ENCODE results near the gene ARHGEF28. TPM values are rescaled to one million over a fixed set of nuclear protein-coding genes. Genes with fewer than 3 reads are reported as not detected.

The ARHGEF28 gene
- total and polyA plus RNA-seq, 2 of the 13 experiments (the other 11 are each of a cell fraction or from before 2014, with no cell fraction given): 17.4 to 34.1 TPM

DNA sequence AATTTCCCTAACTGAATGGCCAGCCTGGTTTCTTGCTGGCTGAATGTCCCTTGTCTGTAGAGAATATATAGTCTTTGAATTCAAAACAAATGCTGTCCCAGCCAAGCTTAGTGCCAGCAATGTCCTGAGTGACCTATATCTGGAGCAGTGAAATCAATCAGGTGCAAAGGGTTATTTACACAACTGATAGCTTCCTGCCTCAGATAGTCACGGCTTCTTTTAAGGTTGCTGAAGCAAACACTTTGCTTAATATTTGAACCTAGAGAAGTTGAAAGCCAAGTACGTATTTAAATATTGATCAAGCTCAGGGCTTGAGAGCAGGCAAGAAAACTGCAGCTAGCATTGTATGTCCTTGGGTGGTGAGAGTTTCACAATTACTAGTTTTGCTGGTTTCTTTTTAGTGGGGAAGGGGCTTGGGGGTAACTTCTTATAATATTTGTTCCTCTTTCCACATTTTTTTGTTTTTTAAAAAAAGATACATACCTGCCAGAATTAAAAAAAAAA, 2.0 kb upstream of the ARHGEF28 start (continued):
- TF ChIP-seq ZSCAN12 (CRISPR knock-in tag; IDR thresholded peaks at IDR 0.05): 0 out of 2 replicates have a peak, but pooled peaks have one; percentile 78
- TF ChIP-seq PHB2 (IDR thresholded peaks at IDR 0.05; ENCODE audit: partially characterized antibody): no peak
- no peak for TF ChIP-seq NBN (conservative IDR thresholded peaks at IDR 0.05)
- no peak for TF ChIP-seq ZNF101 (CRISPR knock-in tag; IDR thresholded peaks at IDR 0.05; ENCODE audit: borderline replicate concordance, low read depth)
- TF ChIP-seq, protein P1, sequence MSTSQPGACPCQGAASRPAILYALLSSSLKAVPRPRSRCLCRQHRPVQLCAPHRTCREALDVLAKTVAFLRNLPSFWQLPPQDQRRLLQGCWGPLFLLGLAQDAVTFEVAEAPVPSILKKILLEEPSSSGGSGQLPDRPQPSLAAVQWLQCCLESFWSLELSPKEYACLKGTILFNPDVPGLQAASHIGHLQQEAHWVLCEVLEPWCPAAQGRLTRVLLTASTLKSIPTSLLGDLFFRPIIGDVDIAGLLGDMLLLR (CRISPR knock-in tag; IDR thresholded peaks at IDR 0.05): no peak
- TF ChIP-seq ZNF747 (CRISPR knock-in tag; IDR thresholded peaks at IDR 0.05; ENCODE audit: borderline replicate concordance): peak; percentile 41; the same call in 1 of the 2 replicates
- no peak for TF ChIP-seq SYNCRIP (IDR thresholded peaks at IDR 0.05; ENCODE audit: insufficient read depth, low read depth, low read length)
- TF ChIP-seq SUZ12 (IDR thresholded peaks at IDR 0.05; ENCODE audit: low read depth, low read length): no peak
- TF ChIP-seq, protein P2, sequence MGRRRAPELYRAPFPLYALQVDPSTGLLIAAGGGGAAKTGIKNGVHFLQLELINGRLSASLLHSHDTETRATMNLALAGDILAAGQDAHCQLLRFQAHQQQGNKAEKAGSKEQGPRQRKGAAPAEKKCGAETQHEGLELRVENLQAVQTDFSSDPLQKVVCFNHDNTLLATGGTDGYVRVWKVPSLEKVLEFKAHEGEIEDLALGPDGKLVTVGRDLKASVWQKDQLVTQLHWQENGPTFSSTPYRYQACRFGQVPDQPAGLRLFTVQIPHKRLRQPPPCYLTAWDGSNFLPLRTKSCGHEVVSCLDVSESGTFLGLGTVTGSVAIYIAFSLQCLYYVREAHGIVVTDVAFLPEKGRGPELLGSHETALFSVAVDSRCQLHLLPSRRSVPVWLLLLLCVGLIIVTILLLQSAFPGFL (CRISPR knock-in tag; IDR thresholded peaks at IDR 0.05): no peak
- TF ChIP-seq ZNF160 (CRISPR knock-in tag; IDR thresholded peaks at IDR 0.05): peak; percentile 76
- TF ChIP-seq DNMT3B (CRISPR knock-in tag; conservative IDR thresholded peaks at IDR 0.05): 0 out of 2 replicates have a peak, but pooled peaks have one; percentile 59
- TF ChIP-seq NR2F1 (CRISPR knock-in tag; IDR thresholded peaks at IDR 0.05): peak in 1 of 2 experiments; percentile 78; a peak in 2 of 4 replicates
- TF ChIP-seq, protein P3, sequence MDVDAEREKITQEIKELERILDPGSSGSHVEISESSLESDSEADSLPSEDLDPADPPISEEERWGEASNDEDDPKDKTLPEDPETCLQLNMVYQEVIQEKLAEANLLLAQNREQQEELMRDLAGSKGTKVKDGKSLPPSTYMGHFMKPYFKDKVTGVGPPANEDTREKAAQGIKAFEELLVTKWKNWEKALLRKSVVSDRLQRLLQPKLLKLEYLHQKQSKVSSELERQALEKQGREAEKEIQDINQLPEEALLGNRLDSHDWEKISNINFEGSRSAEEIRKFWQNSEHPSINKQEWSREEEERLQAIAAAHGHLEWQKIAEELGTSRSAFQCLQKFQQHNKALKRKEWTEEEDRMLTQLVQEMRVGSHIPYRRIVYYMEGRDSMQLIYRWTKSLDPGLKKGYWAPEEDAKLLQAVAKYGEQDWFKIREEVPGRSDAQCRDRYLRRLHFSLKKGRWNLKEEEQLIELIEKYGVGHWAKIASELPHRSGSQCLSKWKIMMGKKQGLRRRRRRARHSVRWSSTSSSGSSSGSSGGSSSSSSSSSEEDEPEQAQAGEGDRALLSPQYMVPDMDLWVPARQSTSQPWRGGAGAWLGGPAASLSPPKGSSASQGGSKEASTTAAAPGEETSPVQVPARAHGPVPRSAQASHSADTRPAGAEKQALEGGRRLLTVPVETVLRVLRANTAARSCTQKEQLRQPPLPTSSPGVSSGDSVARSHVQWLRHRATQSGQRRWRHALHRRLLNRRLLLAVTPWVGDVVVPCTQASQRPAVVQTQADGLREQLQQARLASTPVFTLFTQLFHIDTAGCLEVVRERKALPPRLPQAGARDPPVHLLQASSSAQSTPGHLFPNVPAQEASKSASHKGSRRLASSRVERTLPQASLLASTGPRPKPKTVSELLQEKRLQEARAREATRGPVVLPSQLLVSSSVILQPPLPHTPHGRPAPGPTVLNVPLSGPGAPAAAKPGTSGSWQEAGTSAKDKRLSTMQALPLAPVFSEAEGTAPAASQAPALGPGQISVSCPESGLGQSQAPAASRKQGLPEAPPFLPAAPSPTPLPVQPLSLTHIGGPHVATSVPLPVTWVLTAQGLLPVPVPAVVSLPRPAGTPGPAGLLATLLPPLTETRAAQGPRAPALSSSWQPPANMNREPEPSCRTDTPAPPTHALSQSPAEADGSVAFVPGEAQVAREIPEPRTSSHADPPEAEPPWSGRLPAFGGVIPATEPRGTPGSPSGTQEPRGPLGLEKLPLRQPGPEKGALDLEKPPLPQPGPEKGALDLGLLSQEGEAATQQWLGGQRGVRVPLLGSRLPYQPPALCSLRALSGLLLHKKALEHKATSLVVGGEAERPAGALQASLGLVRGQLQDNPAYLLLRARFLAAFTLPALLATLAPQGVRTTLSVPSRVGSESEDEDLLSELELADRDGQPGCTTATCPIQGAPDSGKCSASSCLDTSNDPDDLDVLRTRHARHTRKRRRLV (CRISPR knock-in tag; IDR thresholded peaks at IDR 0.05): peak; percentile 78
- no peak for TF ChIP-seq ZNF44 (CRISPR knock-in tag; IDR thresholded peaks at IDR 0.05)
- no peak for TF ChIP-seq RFX1 (IDR thresholded peaks at IDR 0.05)
- TF ChIP-seq, protein P4, sequence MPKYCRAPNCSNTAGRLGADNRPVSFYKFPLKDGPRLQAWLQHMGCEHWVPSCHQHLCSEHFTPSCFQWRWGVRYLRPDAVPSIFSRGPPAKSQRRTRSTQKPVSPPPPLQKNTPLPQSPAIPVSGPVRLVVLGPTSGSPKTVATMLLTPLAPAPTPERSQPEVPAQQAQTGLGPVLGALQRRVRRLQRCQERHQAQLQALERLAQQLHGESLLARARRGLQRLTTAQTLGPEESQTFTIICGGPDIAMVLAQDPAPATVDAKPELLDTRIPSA (CRISPR knock-in tag; IDR thresholded peaks at IDR 0.05; ENCODE audit: borderline replicate concordance): no peak
- TF ChIP-seq SOX13 (IDR thresholded peaks at IDR 0.05): peak; percentile 85
- peak in 1 of 2 experiments; percentile 95; a peak in 2 of 4 replicates for TF ChIP-seq SOX13 (CRISPR knock-in tag; conservative IDR thresholded peaks at IDR 0.05 in 1 of 2, IDR thresholded peaks at IDR 0.05 in 1 of 2)
- no peak for TF ChIP-seq ZKSCAN1 (IDR thresholded peaks at IDR 0.05; ENCODE audit: low read length)
- no peak for TF ChIP-seq KLF6 (CRISPR knock-in tag; IDR thresholded peaks at IDR 0.05)
- TF ChIP-seq SMAD1 (CRISPR knock-in tag; IDR thresholded peaks at IDR 0.05; ENCODE audit: borderline replicate concordance, low read depth): no peak
- peak; percentile 86; the same call in 1 of the 2 replicates for TF ChIP-seq RORA (CRISPR knock-in tag; IDR thresholded peaks at IDR 0.05)
- peak; percentile 47; the same call in 1 of the 2 replicates for TF ChIP-seq NR2C2 (CRISPR knock-in tag; IDR thresholded peaks at IDR 0.05; ENCODE audit: borderline replicate concordance)
